Stimulated activated naive CD4-positive, alpha-beta T cell (primary cell): Measurements from ENCODE around the gene HMGXB3.

Experiments
- DNase-seq, 6 experiments: peaks; one replicate each; lab custom pipeline; 2025; lab: John Stamatoyannopoulos, UW

HMGXB3 gene

GRCh38 chr5:150092159-150092787, 91.7 kb downstream of the HMGXB3 start:
- no peak for DNase-seq

DNA sequence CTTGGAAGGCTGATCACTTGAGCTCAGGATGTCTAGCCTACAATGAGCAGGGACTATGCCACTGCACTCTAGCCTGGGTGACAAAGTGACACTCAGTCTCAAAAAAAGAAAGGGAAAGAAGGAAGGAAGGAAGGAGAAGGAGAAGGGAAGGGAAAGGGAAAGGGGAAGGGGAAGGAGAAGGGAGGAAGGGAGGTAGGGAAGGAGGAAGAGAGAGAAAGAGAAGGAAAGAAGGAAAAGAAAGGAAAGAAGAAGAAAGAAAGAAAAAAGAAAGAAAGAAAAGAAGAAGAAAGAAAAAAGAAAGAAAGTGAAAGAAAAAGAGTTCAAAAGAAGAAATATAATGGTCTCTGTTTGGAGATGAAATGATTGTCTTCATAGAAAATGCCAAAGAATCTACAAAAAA, 96.6 kb downstream of the HMGXB3 start:
- no peak for DNase-seq

- no peak for DNase-seq
These were observed 100.5 kb downstream of the HMGXB3 start for GRCh38 chr5:150101023-150101422.
